PC-9 (cell line): ENCODE data around the gene ARHGEF33. TPM values are rescaled to one million over a fixed set of nuclear protein-coding genes. Genes with fewer than 3 reads are reported as not detected.

Experiments used
- BruUV-seq: library from RNA; stranded (reverse); fragments of 400-500 nt; replicated peaks from 2 replicates; lab custom pipeline; 2021; lab: Mats Ljungman, UMichigan
- CTCF ChIA-PET: fragments of 300-600 bp; sonication (Branson Sonifier 250); formaldehyde crosslinking; loops from one replicate; lab custom pipeline; 2022; ENCODE audit warnings: antibody characterized with exemption; lab: Charles Lee
- POLR2A ChIA-PET: fragments of 300-600 bp; sonication (Branson Sonifier 250); formaldehyde crosslinking; loops from one replicate; lab custom pipeline; 2022; ENCODE audit warnings: antibody characterized with exemption; ENCODE audit not compliant: unreplicated experiment; lab: Charles Lee
- DNase-seq, 2 experiments: peaks; one replicate each; pipeline versions ENCODE4 v3.0.0 to v3.0.0-alpha.2; 2015 to 2022; ENCODE audit warnings: mixed read lengths in 1 of 2
- H2AFZ ChIP-seq: fragments of 200-600 bp; sonication (generic); 2 replicates; pipeline ENCODE4 v1.8.1; 2017; ENCODE audit warnings: antibody characterized with exemption
- H3F3A ChIP-seq: fragments of 200-600 bp; sonication (generic); 2 replicates; pipeline ENCODE4 v1.8.1; 2017; ENCODE audit warnings: antibody characterized with exemption, mild to moderate bottlenecking, low read depth; ENCODE audit not compliant: insufficient read depth
- H3K27ac ChIP-seq: fragments of 200-600 bp; sonication (generic); 2 replicates; pipeline ENCODE4 v1.6.1; 2016; ENCODE audit warnings: mixed run types
- H3K27me3 ChIP-seq: fragments of 200-600 bp; sonication (generic); 2 replicates; pipeline ENCODE4 v1.6.1; 2016; ENCODE audit warnings: low read depth, mixed run types; ENCODE audit not compliant: insufficient read depth
- H3K36me3 ChIP-seq: fragments of 200-600 bp; sonication (generic); 2 replicates; pipeline ENCODE4 v1.6.1; 2016; ENCODE audit warnings: low read depth, mixed run types
- H3K4me1 ChIP-seq: fragments of 200-600 bp; sonication (generic); replicated peaks from 2 replicates; pipeline ENCODE4 v1.6.1; 2016; ENCODE audit warnings: mixed run types; ENCODE audit not compliant: insufficient read depth
- H3K4me2 ChIP-seq: fragments of 200-600 bp; sonication (generic); 2 replicates; pipeline ENCODE4 v1.6.1; 2017; ENCODE audit warnings: mixed run types
- H3K4me3 ChIP-seq: fragments of 200-600 bp; sonication (generic); 2 replicates; pipeline ENCODE4 v1.6.1; 2016; ENCODE audit warnings: mixed run types
- H3K79me2 ChIP-seq: fragments of 200-600 bp; sonication (generic); 2 replicates; pipeline ENCODE4 v1.6.1; 2017; ENCODE audit warnings: low read depth, mixed run types
- H3K9me2 ChIP-seq: fragments of 200-600 bp; sonication (generic); 2 replicates; pipeline ENCODE4 v1.8.1; 2017; ENCODE audit warnings: mild to moderate bottlenecking; ENCODE audit not compliant: insufficient read depth
- H3K9me3 ChIP-seq: fragments of 200-600 bp; sonication (generic); 2 replicates; pipeline ENCODE4 v1.8.1; 2016; ENCODE audit warnings: low read depth; ENCODE audit not compliant: insufficient read depth
- H4K20me1 ChIP-seq: fragments of 200-600 bp; sonication (generic); 2 replicates; pipeline ENCODE4 v1.8.1; 2017; ENCODE audit not compliant: insufficient read depth
- EZH2 ChIP-seq: fragments of 200-600 bp; sonication (generic); IDR thresholded peaks from 2 replicates; pipeline ENCODE4 v1.8.0; 2017; ENCODE audit warnings: antibody characterized with exemption, low read depth
- intact Hi-C: fragments of 100-400 bp; cut with micrococcal nuclease; formaldehyde crosslinking; loops from one replicate; pipeline ENCODE4 v1.10.0; 2022; ENCODE audit not compliant: unreplicated experiment
- total RNA-seq: library from RNA; stranded (reverse); gene quantifications from 2 replicates; pipeline ENCODE4 v1.2.3, GENCODE V29; 2021
- TF ChIP-seq, protein P1 (sequence below): fragments of 200-600 bp; sonication (generic); conservative IDR thresholded peaks from 2 replicates; pipeline ENCODE4 v1.6.1; 2017; ENCODE audit warnings: mixed run types, antibody characterized with exemption, mild to moderate bottlenecking, moderate library complexity

ARHGEF33 gene
- total RNA-seq, 1 experiment from 2014 or later: 1.0 TPM

DNA sequence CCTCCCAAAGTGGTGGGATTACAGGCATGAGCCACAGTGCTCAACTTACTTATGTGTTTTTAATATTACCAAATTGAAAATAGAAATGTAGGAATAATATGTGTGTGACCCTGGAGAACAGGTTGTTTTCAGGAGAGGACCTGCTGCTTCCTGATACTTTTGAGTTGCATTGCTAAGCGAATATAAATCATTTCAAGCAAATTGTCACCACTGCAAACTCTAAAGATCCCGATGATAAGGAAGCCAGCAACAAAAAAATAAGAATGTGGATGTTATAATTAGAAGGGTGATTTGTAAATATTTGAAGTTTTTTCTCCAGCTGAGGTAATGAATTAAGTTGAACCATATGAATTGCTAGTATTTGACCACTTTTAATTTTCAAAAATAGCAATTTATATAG, 40.9 kb downstream of the ARHGEF33 start:
- no peaks in the 10 kb centered on the region for H3F3A ChIP-seq
- no peaks in the 10 kb centered on the region for H4K20me1 ChIP-seq
- no peaks in the 10 kb centered on the region for H3K4me1 ChIP-seq
- H3K27ac ChIP-seq: no peak overlapping the region
- ChIA-PET CTCF (no interaction called here), POLR2A (no interaction called here)
- no peaks in the 10 kb centered on the region for H3K79me2 ChIP-seq
- H3K9me2 ChIP-seq: no peaks in the 10 kb centered on the region
- BruUV-seq: no TSS peak
- intact Hi-C loops: no loop called here
- no peak overlapping the region for H3K4me2 ChIP-seq
- DNase-seq: no peak
- no peaks in the 10 kb centered on the region for H3K9me3 ChIP-seq
- no peak overlapping the region for H2AFZ ChIP-seq
- no peaks in the 10 kb centered on the region for H3K36me3 ChIP-seq
- TF ChIP-seq EZH2: no peak
- TF ChIP-seq, protein P1, sequence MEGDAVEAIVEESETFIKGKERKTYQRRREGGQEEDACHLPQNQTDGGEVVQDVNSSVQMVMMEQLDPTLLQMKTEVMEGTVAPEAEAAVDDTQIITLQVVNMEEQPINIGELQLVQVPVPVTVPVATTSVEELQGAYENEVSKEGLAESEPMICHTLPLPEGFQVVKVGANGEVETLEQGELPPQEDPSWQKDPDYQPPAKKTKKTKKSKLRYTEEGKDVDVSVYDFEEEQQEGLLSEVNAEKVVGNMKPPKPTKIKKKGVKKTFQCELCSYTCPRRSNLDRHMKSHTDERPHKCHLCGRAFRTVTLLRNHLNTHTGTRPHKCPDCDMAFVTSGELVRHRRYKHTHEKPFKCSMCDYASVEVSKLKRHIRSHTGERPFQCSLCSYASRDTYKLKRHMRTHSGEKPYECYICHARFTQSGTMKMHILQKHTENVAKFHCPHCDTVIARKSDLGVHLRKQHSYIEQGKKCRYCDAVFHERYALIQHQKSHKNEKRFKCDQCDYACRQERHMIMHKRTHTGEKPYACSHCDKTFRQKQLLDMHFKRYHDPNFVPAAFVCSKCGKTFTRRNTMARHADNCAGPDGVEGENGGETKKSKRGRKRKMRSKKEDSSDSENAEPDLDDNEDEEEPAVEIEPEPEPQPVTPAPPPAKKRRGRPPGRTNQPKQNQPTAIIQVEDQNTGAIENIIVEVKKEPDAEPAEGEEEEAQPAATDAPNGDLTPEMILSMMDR: no peak
- no peak overlapping the region for H3K4me3 ChIP-seq
- H3K27me3 ChIP-seq: no peaks in the 10 kb centered on the region

GRCh38 chr2:38932586-38932985, 42.9 kb downstream of the ARHGEF33 start:
- no peak overlapping the region for H3K4me2 ChIP-seq
- no peaks in the 10 kb centered on the region for H3K9me2 ChIP-seq
- no peak overlapping the region for H2AFZ ChIP-seq
- no peaks in the 10 kb centered on the region for H3K4me1 ChIP-seq
- CTCF ChIA-PET: interaction anchor here (0.6 kb wide), 1 partner anchor 330 kb away, joined by 5 read pairs; the partner anchor contains the start of gene HNRNPLL
- H3K4me3 ChIP-seq: no peak overlapping the region
- POLR2A ChIA-PET: interaction anchor here (0.6 kb wide), 1 partner anchor 1890 kb away, joined by 7 read pairs; no protein-coding TSS in a partner anchor
- no peaks in the 10 kb centered on the region for H3K79me2 ChIP-seq
- no peaks in the 10 kb centered on the region for H3F3A ChIP-seq
- BruUV-seq: no TSS peak
- intact Hi-C loops: no loop called here
- no peaks in the 10 kb centered on the region for H3K9me3 ChIP-seq
- H3K36me3 ChIP-seq: no peaks in the 10 kb centered on the region
- no peaks in the 10 kb centered on the region for H4K20me1 ChIP-seq
- no peak for DNase-seq
- H3K27me3 ChIP-seq: no peaks in the 10 kb centered on the region
- H3K27ac ChIP-seq: no peak overlapping the region
- TF ChIP-seq EZH2: no peak
- TF ChIP-seq, protein P1: no peak

GRCh38 chr2:38933653-38934052, 44.0 kb downstream of the ARHGEF33 start:
- intact Hi-C loops: no loop called here
- H3F3A ChIP-seq: no peaks in the 10 kb centered on the region
- no peak overlapping the region for H3K27ac ChIP-seq
- no peak overlapping the region for H3K4me3 ChIP-seq
- POLR2A ChIA-PET: no interaction called here
- H3K36me3 ChIP-seq: no peaks in the 10 kb centered on the region
- no peaks in the 10 kb centered on the region for H3K27me3 ChIP-seq
- no peaks in the 10 kb centered on the region for H3K9me3 ChIP-seq
- CTCF ChIA-PET: no interaction called here
- no peak overlapping the region for H2AFZ ChIP-seq
- H3K9me2 ChIP-seq: no peaks in the 10 kb centered on the region
- no TSS peak for BruUV-seq
- H3K4me2 ChIP-seq: no peak overlapping the region
- no peak for TF ChIP-seq EZH2
- TF ChIP-seq, protein P1: no peak
- H3K79me2 ChIP-seq: no peaks in the 10 kb centered on the region
- no peaks in the 10 kb centered on the region for H4K20me1 ChIP-seq
- H3K4me1 ChIP-seq: no peaks in the 10 kb centered on the region
- DNase-seq: no peak
